Right lobe of liver (tissue), 4 donors: ENCODE data around the gene ALDH4A1.

Experiments used
- CTCF ChIP-seq, 4 donors: fragments of 200-600 bp in 3 of 4; fragments of 450-650 bp in 1 of 4; IDR thresholded peaks; one replicate each; pipeline versions ENCODE4 v1.5.1 to v1.8.0; 2016 to 2022; ENCODE audit warnings: antibody characterized with exemption in 4 of 4, mild to moderate bottlenecking in 2 of 4
- POLR2A ChIP-seq: fragments of 450-650 bp; IDR thresholded peaks from one replicate; pipeline ENCODE4 v1.6.1; 2017; ENCODE audit warnings: antibody characterized with exemption, mild to moderate bottlenecking
- donor health status: DM: no; HTN: no; CAD: no.
- donor health status: DM: no; HTN: no; CAD: no.
- donor health status: DM: no; HTN: yes; CAD: no.

GRCh38 chr1:18912550-18912949 lies 10.2 kb upstream of the ALDH4A1 start:
- TF ChIP-seq CTCF (IDR thresholded peaks at IDR 0.05) (no peak), POLR2A (no peak)
